Lower leg skin (tissue), 3 donors: Measurements from ENCODE around the gene GORASP1.

ENCODE experiments used
- POLR2A ChIP-seq, 2 donors: fragments of 450-650 bp; IDR thresholded peaks; one replicate each; pipeline ENCODE4 v1.6.1; 2016 to 2017; ENCODE audit warnings: antibody characterized with exemption in 2 of 2, mild to moderate bottlenecking in 1 of 2, moderate library complexity in 1 of 2
- TF ChIP-seq, protein P1 (sequence below), 3 donors: fragments of 450-650 bp; IDR thresholded peaks; one replicate each; pipeline ENCODE4 v1.5.1; 2016; ENCODE audit warnings: antibody characterized with exemption in 3 of 3, mild to moderate bottlenecking in 3 of 3, moderate library complexity in 2 of 3

DNA sequence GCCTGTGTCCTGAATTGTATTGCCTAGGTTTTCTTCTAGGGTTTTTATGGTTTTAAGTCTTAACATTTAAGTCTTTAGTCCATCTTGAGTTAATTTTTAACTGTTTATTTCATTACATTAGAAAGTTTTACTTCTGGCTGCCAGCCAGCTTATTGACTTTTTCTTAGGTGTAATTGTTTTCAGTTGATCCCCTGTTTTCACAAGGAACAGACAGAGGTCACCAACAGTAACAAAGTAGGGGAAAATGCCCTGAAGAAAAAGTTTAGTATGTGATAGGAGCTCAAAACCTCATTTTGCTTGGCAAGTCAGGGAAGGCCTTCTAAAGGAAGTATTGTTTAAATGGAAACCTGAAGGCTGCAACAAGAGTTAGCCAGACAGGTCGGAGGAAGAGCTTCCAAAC is 45.2 kb downstream of the GORASP1 start:
- TF ChIP-seq, protein P1, sequence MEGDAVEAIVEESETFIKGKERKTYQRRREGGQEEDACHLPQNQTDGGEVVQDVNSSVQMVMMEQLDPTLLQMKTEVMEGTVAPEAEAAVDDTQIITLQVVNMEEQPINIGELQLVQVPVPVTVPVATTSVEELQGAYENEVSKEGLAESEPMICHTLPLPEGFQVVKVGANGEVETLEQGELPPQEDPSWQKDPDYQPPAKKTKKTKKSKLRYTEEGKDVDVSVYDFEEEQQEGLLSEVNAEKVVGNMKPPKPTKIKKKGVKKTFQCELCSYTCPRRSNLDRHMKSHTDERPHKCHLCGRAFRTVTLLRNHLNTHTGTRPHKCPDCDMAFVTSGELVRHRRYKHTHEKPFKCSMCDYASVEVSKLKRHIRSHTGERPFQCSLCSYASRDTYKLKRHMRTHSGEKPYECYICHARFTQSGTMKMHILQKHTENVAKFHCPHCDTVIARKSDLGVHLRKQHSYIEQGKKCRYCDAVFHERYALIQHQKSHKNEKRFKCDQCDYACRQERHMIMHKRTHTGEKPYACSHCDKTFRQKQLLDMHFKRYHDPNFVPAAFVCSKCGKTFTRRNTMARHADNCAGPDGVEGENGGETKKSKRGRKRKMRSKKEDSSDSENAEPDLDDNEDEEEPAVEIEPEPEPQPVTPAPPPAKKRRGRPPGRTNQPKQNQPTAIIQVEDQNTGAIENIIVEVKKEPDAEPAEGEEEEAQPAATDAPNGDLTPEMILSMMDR (IDR thresholded peaks at IDR 0.05) = no peak
- no peak for TF ChIP-seq POLR2A (IDR thresholded peaks at IDR 0.05)
